ENCODE data around the gene HSD17B2. TPM values are rescaled to one million over a fixed set of nuclear protein-coding genes. Genes with fewer than 3 reads are reported as not detected.
"Not testable (repeated sequence)": the region's sequence is repeated elsewhere in the genome, so short reads cannot be mapped to it uniquely, and the experiment has no call there.

The HSD17B2 gene
- total RNA-seq, 1 experiment from 2014 or later, result 16.0 TPM

DNA sequence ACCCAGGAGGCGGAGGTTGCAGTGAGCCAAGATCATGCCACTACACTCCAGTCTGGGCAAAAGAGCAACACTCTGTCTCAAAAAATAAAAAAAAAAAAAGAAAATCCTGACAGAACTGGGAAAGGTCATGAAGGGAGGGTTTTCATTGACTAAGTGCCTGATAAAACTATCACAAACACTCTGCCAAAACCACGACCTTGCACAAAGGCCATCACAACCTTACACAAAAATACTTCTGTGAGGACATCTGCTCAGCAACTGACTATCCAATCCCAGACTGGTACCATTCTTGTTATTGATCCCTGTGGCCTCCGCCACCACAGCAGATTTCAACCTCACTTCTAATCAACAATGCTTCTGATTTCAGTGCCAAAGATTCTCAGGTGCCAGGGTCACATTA lies 94.8 kb downstream of the HSD17B2 start:
- no peak for DNase-seq (ENCODE audit: low read depth)

DNA sequence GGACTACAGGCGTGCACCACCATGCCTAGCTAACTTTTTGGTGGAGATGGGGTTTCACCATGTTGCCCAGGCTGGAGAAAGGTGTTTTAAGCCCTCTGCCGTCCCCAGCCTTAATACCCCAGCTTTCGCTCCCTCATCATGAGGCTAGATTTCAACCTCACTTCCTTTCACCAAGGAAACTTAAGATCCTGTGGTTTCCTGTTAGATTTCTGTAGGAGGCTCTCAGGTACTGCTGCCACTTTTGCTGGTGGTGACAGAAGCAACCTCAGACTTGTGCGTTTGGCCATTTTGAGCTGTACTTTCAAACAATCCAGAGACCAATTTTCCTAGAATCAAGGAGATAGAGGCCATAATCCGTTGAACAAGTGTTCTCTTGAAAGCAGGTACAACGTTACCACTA lies 98.7 kb downstream of the HSD17B2 start:
- DNase-seq (ENCODE audit: low read depth), result no peak

DNA sequence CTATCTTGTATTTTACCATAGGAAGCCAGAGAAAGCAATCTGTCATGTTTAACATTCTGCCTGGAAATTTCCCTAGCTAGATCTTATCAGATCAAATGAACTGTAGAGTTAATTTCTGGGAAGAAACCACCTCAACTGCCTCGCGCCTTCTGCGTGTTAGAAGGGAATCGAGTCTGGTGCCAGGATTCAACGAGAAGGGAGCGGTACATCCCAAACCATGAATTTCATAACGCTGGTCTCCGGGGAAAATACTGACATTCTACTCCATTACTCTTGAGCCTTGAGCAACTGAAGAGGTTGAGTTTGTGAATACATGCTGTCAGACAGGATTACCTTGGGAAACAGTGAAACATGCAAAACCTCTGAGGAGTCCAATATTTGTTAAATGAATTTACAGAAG lies 99.8 kb downstream of the HSD17B2 start:
- no peak for DNase-seq (ENCODE audit: low read depth)

DNA sequence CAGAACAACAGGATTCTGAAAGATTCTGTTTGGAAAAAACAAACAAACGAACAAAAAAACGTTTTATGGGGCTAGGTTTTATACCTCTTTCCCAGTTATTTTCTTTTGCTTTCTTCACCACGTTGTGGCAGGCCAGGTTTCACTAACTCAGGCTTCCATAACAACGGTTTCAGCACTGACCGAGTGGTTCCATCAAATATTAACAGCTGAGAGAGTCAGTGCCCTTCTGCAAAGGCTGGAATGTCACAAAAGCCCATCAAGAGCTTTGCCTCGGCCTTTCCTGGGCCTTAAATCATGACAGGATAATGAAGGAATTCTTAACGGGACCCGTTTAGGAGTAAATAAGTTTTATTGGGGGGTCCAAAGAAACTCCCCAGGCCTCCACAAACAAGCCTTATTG lies 100.8 kb downstream of the HSD17B2 start:
- DNase-seq (ENCODE audit: low read depth), result no peak

DNA sequence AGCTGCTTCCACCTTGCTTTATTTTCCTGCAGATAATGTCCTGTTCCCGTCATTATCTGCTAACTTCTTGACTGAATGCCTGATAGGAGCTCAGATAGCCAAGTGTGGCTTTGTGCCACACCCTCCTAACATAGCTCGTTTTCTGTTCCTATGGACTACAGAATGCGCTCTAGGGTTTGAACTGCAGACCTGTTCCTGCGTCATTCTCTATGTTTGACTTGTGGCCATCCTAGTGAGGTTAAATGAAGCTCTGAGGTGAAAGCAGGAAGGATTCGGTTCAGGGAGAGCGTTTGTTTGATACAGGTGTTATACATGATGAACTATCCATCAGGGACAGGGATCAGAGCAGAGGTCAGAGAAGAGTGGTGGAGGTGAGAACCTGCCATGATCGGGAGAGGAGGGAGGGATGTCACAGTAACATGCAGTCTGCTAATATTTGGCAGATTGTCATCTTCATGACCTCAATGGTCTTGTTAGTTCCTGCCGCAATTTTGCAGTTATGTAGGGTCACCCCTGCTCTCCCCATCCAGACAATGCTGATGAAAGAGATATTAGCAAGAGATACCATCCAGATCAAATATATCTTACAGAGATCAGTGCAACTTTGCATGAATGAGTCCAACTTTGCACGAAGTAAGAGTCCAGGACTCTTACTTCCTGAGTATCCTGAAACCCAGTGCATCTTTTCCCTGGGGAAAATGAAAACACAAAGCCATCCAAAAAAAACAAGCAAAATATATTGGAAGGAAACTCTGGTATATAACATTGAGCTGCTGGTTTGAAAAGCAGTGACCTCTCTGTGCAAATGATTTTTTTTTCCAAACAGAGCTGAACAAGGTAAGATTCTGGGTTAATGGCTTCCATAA lies 102.1 kb downstream of the HSD17B2 start:
- DNase-seq (ENCODE audit: low read depth), result no peak

DNA sequence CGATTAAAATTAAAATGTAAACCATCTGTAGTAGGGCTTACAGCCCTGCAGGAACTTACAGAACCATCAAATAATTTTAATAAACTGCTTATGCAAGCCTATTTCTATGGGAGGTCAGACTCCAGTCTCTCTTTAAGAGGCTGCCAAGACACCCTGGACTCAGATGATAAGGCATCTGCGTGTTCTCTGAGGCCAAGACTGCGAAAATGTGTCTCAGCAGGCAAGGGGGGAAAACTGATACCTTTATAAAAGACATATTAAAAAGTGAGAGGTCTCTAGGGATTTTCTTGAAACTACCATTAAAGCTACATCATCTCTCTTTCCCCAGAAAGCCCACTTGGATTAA lies 102.7 kb downstream of the HSD17B2 start:
- DNase-seq (ENCODE audit: low read depth), result no peak

DNA sequence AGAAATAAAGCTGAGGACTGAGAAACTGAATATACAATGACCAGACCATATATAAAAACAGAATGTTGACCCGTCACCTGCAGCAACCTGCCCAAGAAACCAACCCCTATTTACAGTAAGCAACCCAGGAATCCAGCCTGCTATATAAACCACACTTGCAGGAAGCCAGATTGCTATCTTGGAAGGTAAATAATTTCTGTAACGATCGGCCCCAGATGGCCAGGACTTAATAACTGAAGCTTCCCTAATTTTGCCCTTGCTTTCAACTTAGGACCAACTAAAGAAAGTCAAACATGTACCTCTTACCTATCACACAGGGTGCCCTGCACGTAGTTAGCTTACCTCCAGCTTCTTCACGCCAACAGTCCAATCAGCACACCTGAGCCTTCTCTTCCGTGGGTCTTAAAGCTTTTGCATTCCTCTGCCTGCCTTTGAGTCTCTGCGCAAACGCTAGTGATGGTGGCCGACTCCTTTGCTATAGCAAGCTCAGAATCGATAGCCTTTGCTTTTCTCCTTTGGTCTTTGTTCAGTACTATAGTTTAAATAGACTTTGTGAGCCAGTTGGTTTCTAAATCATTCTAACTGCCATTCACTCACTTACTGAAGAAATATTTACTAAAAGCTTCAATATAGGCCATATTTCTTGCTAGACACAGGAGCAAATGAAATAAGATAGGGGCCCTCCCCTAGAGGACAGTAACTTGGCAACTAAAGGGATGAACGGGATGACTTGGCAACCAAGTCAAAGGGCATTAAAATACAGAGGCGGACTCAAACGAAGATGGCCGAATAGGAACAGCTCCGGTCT lies 103.6 kb downstream of the HSD17B2 start:
- DNase-seq (ENCODE audit: low read depth), result no peak

DNA sequence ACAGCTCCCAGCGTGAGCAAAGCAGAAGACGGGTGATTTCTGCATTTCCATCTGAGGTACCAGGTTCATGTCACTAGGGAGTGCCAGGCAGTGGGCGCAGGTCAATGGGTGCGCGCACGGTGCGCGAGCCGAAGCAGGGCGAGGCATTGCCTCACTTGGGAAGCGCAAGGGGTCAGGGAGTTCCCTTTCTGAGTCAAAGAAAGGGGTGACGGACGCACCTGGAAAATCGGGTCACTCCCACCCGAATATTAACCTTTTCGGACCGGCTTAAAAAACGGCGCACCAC lies 104.2 kb downstream of the HSD17B2 start:
- not testable (repeated sequence) for DNase-seq (ENCODE audit: low read depth)

DNA sequence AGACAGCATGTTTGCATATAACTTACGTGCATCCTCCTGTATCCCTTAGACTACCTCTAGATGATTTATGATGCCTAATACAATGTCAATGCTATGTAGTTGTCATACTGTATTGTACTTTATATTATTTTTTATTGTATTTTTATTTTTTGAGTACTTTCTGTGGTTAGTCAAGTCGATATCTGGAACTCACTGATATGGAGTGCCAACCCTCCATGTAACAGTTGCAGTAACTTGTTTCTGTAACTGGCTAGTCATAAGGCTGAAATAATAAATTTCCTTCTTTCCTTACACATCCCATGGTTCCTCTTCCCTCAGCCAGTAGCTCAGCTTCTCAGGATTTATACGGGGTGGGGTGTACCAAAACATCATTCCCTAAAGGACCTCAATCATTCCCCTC lies 111.5 kb downstream of the HSD17B2 start:
- DNase-seq (ENCODE audit: low read depth), result no peak

DNA sequence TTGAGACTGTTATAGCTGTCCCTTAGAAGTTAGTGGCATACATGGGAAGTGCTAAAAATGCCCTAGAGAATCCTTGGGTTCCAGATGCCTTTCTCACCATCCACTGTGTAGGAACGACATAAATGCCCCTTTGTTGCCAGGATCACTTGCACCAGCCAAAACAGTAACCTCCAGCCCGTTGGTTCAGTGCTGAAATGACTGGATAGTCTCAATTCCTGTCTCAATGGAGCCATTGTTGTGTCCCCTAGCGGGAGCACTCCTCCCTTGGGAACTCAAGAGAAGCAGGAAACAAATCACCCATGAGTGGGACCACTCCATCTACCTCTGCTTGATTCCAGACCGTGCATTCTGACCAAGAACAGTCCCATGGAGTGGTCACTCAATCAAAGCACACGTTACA lies 111.9 kb downstream of the HSD17B2 start:
- no peak for DNase-seq (ENCODE audit: low read depth)

DNA sequence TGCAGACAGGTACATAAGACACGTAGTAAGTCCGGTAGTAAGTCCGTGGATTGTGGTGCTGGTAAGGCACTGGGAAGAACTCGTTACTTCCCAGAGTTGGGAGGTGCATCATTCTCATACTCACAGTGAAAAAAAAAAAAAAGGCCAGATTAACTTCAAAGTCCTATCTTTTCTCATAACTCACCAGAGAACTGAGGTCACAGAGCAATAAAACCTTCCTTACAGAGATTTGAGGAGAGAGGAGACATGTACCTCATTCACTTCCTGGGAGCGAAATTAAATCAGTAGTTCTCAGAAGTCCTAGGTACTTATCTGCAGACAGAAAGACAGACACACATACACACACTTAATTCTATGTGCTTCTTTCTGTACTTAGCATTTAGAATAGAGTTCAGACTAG lies 112.5 kb downstream of the HSD17B2 start:
- no peak for DNase-seq (ENCODE audit: low read depth)

Other genes starting within 250 kb of the HSD17B2 start
- 0.64 and 1.3 TPM in 2 replicates for gene SDR42E1, start 23.8 kb upstream of the HSD17B2 start, total RNA-seq (2014; rRNA removed; shearing (Covaris generic))
- gene MPHOSPH6, start 135.0 kb downstream of the HSD17B2 start, total RNA-seq (2014; rRNA removed; shearing (Covaris generic)), result 48.0 and 62.0 TPM in 2 replicates

Data from M059J (cell line).